ENCODE measurements around the gene EDRF1.

DNA sequence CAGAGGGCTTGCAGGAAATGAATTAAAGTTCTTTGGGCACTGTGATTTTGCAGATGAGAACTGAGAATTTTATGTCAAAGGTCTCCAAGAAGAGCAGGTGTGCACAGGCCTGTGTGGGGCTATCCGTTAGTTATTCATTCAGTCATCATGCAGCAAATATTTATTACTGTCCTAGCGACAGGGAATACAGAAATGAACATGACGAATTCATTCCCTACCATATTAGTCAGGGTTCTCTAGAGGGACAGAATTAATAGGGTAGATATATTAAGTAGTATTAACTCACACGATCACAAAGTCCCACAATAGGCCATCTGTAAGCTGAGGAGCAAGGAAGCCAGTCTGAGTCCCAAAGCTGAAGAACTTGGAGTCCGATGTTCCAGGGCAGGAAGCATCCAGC is 59.0 kb downstream of the EDRF1 start:
- no peak for TF ChIP-seq CTCF (IDR thresholded peaks at IDR 0.05; ENCODE audit: low read depth, low read length, poor library complexity, severe bottlenecking)
- no peak for TF ChIP-seq EZH2phosphoT487 (IDR thresholded peaks at IDR 0.05; ENCODE audit: borderline replicate concordance, low read length)

Data from DOHH2 (cell line).